Kidney epithelial cell (primary cell): Measurements from ENCODE around the gene THEM5. TPM values are rescaled to one million over a fixed set of nuclear protein-coding genes. Genes with fewer than 3 reads are reported as not detected.

Experiments
- DNase-seq: peaks from one replicate; pipeline ENCODE4 v3.0.0-alpha.2; 2010; ENCODE audit warnings: low read depth
- H3K27me3 ChIP-seq: 2 replicates; pipeline ENCODE4 v1.6.0; 2011; ENCODE audit warnings: low read length; ENCODE audit not compliant: control insufficient read depth, insufficient read depth
- H3K36me3 ChIP-seq: 2 replicates; pipeline ENCODE4 v1.5.1; 2011; ENCODE audit warnings: low read length; ENCODE audit not compliant: control insufficient read depth, insufficient read depth
- H3K4me3 ChIP-seq: 2 replicates; pipeline ENCODE4 v1.5.1; 2011; ENCODE audit warnings: low read depth, mild to moderate bottlenecking, control low read depth, low read length
- CTCF ChIP-seq: IDR thresholded peaks from 2 replicates; pipeline ENCODE4 v1.5.1; 2011; ENCODE audit warnings: mild to moderate bottlenecking, moderate library complexity, low read length, control low read depth, inconsistent platforms; ENCODE audit not compliant: insufficient read depth, poor library complexity, severe bottlenecking
- total RNA-seq: library from RNA; depleted of rRNA; stranded (reverse); fragments of >200 nt; gene quantifications from 2 replicates; pipeline ENCODE4 v1.2.3, GENCODE V29; 2015

Gene THEM5
- total RNA-seq, 1 donor from 2014 or later: not detected

DNA sequence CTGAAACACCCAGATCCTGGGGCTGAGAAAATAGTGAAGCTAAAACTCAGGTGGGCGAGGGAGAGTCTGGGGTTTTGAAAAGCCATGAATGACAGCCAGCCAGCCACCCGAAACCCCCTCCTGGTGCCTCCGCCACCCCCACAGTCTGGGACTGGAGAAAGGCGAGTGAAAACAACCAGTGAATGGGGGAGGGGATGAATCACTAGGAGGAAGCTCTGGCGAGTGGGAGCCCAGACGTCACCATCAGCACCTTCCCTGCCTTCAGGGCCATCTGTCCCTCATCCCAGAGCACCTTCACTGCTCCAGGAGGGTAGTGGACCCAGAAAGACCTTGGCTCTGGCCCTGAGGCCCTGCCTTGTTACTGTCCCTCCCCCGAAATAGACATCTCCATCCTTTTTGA lies 31.1 kb downstream of the THEM5 start:
- TF ChIP-seq CTCF: no peak
- Histone ChIP-seq H3K27me3 (peaks cover 1% of the 10 kb centered on the region), H3K36me3 (no peaks in the 10 kb centered on the region), H3K4me3 (no peak overlapping the region)
- DNase-seq: no peak

GRCh38 chr1:151820940-151821339 lies 32.6 kb downstream of the THEM5 start:
- Histone ChIP-seq H3K4me3 (no peak overlapping the region), H3K27me3 (peaks cover 4% of the 10 kb centered on the region), H3K36me3 (no peaks in the 10 kb centered on the region)
- no peak for DNase-seq
- no peak for TF ChIP-seq CTCF

GRCh38 chr1:151819976-151820623 lies 33.4 kb downstream of the THEM5 start:
- H3K36me3 ChIP-seq: no peaks in the 10 kb centered on the region
- H3K4me3 ChIP-seq: no peak overlapping the region
- H3K27me3 ChIP-seq: peaks cover 5% of the 10 kb centered on the region
- DNase-seq: no peak
- TF ChIP-seq CTCF: no peak

- peaks cover 11% of the 10 kb centered on the region for H3K27me3 ChIP-seq
- no peaks in the 10 kb centered on the region for H3K36me3 ChIP-seq
- DNase-seq: no peak
- no peak for TF ChIP-seq CTCF
- H3K4me3 ChIP-seq: no peak overlapping the region
These were observed 34.2 kb downstream of the THEM5 start for GRCh38 chr1:151819227-151819835.

GRCh38 chr1:151817353-151817730 lies 36.2 kb downstream of the THEM5 start:
- Histone ChIP-seq H3K36me3 (no peaks in the 10 kb centered on the region), H3K27me3 (peaks cover 16% of the 10 kb centered on the region), H3K4me3 (no peak overlapping the region)
- no peak for TF ChIP-seq CTCF
- no peak for DNase-seq
